Activated CD4-positive, alpha-beta T cell treated with anti-CD3 and anti-CD28 coated beads, Interleukin-2, amount 50 U/mL, for 24 hours (primary cell): ENCODE data around the gene CCHCR1.

ENCODE experiments used
- DNase-seq, 2 donors: peaks; one replicate each; pipeline ENCODE4 v3.0.0-alpha.2; 2020; ENCODE audit warnings: low read depth in 1 of 2, low spot score in 1 of 2

The CCHCR1 gene

GRCh38 chr6:31130751-31131150, 26.9 kb downstream of the CCHCR1 start:
- no peak for DNase-seq

GRCh38 chr6:31129130-31129529, 28.5 kb downstream of the CCHCR1 start:
- no peak for DNase-seq

- DNase-seq: peak; percentile 53 to 69
These were observed 29.4 kb downstream of the CCHCR1 start for GRCh38 chr6:31128093-31128676.

GRCh38 chr6:31126396-31127175, 31.0 kb downstream of the CCHCR1 start:
- DNase-seq: no peak

- no peak for DNase-seq
These were observed 31.8 kb downstream of the CCHCR1 start for GRCh38 chr6:31125586-31126363.

GRCh38 chr6:31125162-31125561, 32.4 kb downstream of the CCHCR1 start:
- DNase-seq: no peak

GRCh38 chr6:31122791-31123706, 34.6 kb downstream of the CCHCR1 start:
- no peak for DNase-seq

GRCh38 chr6:31121131-31121790, 36.3 kb downstream of the CCHCR1 start:
- DNase-seq: no peak

GRCh38 chr6:31120151-31120915, 37.3 kb downstream of the CCHCR1 start, which contains the start of gene CDSN:
Gene CDSN (minus strand): TSS chr6:31120446. CDS start chr6:31120419, 27 bp downstream.
- DNase-seq: no peak

- no peak for DNase-seq
These were observed 39.4 kb downstream of the CCHCR1 start for GRCh38 chr6:31118178-31118577.

- DNase-seq: no peak
These were observed 40.8 kb downstream of the CCHCR1 start for GRCh38 chr6:31116661-31117385.

GRCh38 chr6:31115941-31116560, 41.6 kb downstream of the CCHCR1 start:
- no peak for DNase-seq

- DNase-seq: no peak
These were observed 42.4 kb downstream of the CCHCR1 start for GRCh38 chr6:31114970-31115849.

GRCh38 chr6:31114541-31114878, 43.1 kb downstream of the CCHCR1 start, which contains the start of gene PSORS1C1:
Gene PSORS1C1 (plus strand): TSS chr6:31114800. CDS start chr6:31129633, 14,833 bp downstream.
- DNase-seq: no peak

- DNase-seq: no peak
These were observed 43.6 kb downstream of the CCHCR1 start for GRCh38 chr6:31113861-31114540.

- no peak for DNase-seq
These were observed 45.1 kb downstream of the CCHCR1 start, which contains the start of gene C6orf15 for GRCh38 chr6:31112478-31112877. Gene C6orf15 (minus strand): TSS chr6:31112575. CDS start chr6:31112555, 20 bp downstream.

- no peak for DNase-seq
These were observed 45.9 kb downstream of the CCHCR1 start for GRCh38 chr6:31111712-31112111.
